Activated CD8-positive, alpha-beta memory T cell treated with anti-CD3 and anti-CD28 coated beads, Interleukin-2, amount 50 U/mL, for 24 hours (primary cell): ENCODE data around the gene SLC6A7.

Experiments used
- DNase-seq: peaks from one replicate; pipeline ENCODE4 v3.0.0-alpha.2; 2020; ENCODE audit errors: extremely low read depth

Gene SLC6A7

GRCh38 chr5:150190503-150190979 is 679 bp downstream of the SLC6A7 start:
- no peak for DNase-seq

DNA sequence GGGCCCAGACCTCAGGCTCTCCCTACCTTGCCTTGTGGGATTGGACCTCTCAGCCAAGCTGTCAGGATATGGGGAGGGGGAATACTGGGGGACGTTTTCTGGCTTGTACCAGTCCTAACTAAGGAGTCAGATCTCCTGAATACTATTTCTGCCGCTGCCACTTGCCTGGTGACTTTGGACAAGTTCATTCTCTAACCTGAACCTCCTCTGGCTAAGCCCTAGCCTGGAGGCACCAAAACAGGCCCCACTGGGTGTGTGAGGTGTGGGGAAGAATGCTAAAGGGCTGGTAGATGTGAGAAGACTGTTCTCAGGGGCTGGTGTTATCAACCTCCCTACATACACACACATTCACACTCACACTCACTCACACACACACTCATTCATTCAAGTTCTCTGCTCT is 1.1 kb downstream of the SLC6A7 start:
- DNase-seq, result no peak

- no peak for DNase-seq
Measured at GRCh38 chr5:150192462-150192861, 2.6 kb downstream of the SLC6A7 start.

GRCh38 chr5:150195736-150196485 is 6.0 kb downstream of the SLC6A7 start:
- DNase-seq, result no peak

DNA sequence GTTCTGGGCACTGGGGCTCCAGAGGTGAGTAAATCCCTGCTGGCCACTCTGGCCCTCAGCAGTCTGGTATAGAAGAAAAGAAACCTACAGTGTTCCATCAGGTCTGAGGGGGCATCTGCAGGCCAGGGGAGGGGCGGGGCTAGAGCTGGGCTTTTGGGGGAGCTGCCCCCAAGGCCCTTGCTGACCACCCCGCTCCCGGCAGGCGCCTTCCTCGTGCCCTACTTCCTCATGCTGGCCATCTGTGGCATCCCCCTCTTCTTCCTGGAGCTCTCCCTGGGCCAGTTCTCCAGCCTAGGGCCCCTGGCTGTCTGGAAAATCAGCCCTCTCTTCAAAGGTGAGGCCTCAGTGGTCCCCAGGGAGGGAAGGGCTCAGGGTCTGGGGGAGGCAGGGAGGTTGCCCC is 6.7 kb downstream of the SLC6A7 start:
- no peak for DNase-seq

DNA sequence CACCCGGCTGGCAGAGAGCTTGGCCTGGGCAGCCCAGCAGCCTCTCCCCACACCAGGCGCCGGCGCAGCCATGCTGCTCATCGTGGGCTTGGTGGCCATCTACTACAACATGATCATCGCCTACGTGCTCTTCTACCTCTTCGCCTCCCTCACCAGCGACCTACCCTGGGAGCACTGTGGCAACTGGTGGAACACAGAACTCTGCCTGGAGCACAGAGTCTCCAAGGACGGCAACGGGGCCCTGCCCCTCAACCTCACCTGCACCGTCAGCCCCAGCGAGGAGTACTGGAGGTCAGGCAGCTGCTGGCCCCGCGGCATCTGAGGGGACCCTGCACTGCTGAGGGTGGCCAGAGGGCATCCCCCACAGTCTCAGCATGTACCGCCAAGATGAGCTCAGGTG is 7.1 kb downstream of the SLC6A7 start:
- no peak for DNase-seq

GRCh38 chr5:150197476-150197875 is 7.6 kb downstream of the SLC6A7 start:
- no peak for DNase-seq

GRCh38 chr5:150202501-150202900 is 12.6 kb downstream of the SLC6A7 start:
- no peak for DNase-seq

GRCh38 chr5:150203832-150204589 is 14.1 kb downstream of the SLC6A7 start:
- DNase-seq, result no peak

DNA sequence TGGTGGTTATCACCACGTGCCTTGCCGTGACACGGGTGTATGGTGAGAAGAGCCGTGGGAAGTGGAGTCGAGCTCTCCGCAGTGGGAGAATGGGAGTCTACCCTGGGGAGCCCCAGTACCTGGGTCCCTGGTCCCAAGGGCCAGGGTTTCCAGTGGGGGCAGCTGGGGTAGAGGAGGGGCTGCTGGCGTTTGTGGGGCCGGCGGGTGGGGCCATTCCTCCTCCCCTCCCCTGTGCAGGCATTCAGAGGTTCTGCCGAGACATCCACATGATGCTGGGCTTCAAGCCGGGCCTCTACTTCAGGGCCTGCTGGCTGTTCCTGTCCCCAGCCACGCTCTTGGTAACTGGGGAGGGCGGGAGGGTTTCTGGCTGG is 14.7 kb downstream of the SLC6A7 start:
- DNase-seq, result no peak

- no peak for DNase-seq
Measured at GRCh38 chr5:150206098-150206778, 16.4 kb downstream of the SLC6A7 start.

DNA sequence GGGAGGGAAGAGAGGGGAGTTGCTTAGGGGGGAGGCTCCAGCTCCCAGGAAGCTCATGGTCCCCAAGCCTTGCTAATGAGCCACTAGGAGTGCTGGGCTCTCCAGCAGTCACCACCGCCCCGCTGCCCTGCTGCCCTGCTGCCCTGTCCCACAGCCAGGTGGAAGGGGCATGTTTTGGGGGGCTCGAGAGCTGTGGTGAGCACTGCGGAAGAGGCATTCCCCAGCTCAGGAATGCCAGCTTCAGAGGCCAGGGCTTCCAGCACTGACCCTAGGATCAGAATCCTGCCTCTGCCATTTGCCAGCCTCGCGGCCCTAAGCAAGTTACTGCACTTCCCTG is 16.9 kb downstream of the SLC6A7 start:
- no peak for DNase-seq

GRCh38 chr5:150208187-150209098 is 18.6 kb downstream of the SLC6A7 start:
- no peak for DNase-seq

- no peak for DNase-seq
Measured at GRCh38 chr5:150209099-150209635, 19.3 kb downstream of the SLC6A7 start.

- DNase-seq, result no peak
Measured at GRCh38 chr5:150210644-150211043, 20.8 kb downstream of the SLC6A7 start.

DNA sequence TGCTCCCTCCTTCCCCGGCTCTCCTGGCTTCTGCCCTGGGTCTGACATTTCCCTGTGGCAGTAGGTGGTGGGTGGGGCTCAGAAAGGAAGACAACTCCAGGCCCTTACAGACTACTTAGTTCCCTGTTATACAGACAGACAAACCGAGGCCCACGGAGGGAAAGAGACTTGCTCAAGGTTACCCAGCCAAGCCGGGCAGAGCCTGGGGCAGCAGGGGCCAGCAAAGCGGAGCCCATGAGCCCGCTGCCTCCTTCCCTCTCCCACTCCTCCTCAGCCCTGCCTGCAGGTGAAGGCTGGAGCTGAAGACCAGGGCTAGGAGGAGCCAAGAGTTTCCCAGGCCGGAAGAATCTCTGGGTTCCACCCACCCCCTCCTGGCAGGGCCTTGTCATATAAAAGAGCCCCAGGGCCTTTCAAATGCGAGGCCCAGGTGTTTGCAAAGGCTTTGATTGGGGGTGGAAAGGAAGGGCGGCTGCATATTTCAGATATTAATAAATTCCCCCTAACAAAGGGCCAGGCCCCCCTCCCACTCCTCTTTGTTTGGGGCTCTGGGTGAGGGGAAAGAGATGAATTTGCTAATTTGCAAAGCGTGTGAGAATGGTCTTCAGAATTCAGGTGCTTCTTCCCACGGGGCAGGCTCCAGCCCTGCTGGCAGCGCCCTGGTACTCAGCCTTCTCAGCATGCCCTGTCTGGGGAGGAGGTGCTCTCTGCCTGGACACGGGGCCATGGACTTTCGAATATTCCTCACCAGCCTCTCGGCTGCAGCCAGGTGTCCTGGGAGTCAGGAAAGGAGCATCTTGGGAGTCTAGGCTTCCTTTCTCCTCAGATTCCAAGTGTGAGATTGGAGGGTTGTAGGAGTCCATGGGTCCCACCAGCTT is 21.5 kb downstream of the SLC6A7 start:
- no peak for DNase-seq

- no peak for DNase-seq
Measured at GRCh38 chr5:150213530-150213929, 23.7 kb downstream of the SLC6A7 start.

DNA sequence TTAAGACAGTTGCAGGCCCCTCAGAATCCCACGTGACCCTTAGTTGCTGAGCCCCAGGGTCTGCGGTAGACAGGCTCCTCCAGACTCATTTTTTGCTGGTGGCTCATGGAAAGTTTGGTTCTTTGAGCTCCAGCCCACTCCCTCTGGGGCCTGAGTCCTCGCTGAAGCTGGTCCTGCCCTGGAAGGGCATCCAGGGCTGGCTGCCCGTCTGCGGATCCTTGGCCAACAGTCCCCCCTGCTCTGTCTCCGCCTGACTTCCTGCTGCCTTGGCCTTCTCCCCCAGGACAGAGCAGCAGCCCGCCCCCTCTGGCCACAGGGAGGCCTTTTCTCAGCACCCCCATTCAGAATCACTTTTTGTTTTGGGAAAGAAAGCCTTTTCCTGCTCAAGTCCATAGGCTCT is 24.4 kb downstream of the SLC6A7 start:
- no peak for DNase-seq

- no peak for DNase-seq
Measured at GRCh38 chr5:150215979-150216944, 26.4 kb downstream of the SLC6A7 start.
